Stimulated activated naive CD4-positive, alpha-beta T cell (primary cell): ENCODE data around the gene SMAP1.
"Not testable (repeated sequence)": the region's sequence is repeated elsewhere in the genome, so short reads cannot be mapped to it uniquely, and the experiment has no call there.

Experiments used
- DNase-seq, 6 experiments: peaks; one replicate each; lab custom pipeline; 2025; lab: John Stamatoyannopoulos, UW

Gene SMAP1

GRCh38 chr6:70740746-70741145 is 73.1 kb downstream of the SMAP1 start:
- not testable (repeated sequence) for DNase-seq

DNA sequence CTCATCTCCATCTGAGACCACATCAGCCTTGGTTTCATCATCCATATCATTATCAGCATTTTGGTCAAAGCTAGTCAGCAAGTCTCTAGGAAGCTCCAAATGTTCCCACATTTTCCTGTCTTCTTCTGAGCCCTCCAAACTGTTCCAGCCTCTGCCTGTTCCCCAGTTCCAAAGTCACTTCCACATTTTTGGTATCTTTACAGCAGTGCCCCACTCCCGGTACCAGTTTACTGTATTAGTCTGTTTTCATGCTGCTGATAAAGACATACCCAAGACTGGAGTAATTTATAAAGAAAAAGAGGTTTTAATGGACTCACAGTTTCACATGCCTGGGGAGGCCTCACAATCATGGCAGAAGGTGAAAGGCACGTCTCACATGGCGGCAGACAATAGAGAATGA is 74.8 kb downstream of the SMAP1 start:
- DNase-seq = not testable (repeated sequence)

DNA sequence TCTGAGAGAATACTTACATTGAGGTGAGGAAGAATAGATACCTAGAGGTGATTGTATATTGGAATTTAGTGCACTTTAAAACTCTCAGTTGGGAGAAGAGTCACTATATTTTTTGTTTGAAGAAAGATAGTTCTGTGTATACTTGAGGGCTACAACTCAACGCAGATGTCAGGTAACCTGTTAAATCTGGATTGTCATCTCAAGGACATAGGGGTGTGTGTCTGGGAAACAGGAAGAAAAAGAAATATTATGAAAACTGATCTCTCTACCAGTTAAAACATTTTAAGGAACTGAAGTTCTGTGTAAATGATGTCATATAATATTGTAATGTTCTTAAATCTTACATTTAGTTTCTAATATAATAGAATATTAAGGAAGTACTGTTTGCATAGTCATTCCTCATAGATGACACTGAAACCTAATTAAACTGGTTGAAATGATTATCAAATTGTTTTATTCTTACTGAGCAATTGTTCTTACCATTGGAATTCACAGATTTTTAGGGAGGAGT is 86.2 kb downstream of the SMAP1 start:
- DNase-seq = no peak

DNA sequence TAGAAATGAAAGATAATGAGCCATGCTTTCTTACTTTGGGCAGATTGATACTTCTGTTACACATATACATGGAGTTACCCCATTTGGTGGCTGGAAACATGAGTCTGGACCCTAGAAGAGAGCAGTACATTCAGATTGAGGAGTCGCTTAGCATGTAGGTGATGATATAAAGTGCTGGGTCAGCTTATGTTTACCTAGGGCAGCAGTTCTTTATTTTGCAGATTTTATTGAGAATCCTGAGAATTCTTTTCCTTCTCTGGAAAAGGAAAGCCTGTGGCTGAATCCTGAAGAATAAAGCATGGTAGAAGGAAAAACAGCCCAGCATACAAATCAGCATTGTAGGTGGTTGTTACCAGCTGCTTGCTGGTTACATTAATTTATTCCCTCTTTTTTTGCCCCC is 91.2 kb downstream of the SMAP1 start:
- no peak for DNase-seq

GRCh38 chr6:70763754-70764510 is 96.2 kb downstream of the SMAP1 start:
- no peak for DNase-seq

GRCh38 chr6:70764706-70765105 is 97.0 kb downstream of the SMAP1 start:
- DNase-seq = no peak

- DNase-seq = not testable (repeated sequence)
Measured at GRCh38 chr6:70771351-70771750, 103.7 kb downstream of the SMAP1 start.

DNA sequence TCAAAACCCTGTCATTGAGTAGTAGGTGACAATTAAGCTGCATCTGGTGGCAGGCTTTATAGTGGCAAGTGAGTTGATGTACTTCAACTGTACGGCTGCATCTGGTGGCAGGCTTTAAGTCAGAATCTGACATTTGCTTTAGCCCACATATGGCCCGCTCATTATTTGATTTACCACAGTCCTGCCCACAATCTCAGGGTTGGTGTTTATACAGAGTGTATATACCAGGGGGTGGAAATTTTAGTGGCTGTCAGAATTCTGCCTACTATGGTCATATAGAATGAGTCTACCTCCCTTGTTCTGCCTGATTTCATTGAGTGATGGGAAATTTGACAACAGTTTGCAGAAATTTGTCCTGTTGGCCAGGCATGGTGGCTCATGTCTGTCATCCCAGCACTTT is 112.3 kb downstream of the SMAP1 start:
- DNase-seq = no peak

DNA sequence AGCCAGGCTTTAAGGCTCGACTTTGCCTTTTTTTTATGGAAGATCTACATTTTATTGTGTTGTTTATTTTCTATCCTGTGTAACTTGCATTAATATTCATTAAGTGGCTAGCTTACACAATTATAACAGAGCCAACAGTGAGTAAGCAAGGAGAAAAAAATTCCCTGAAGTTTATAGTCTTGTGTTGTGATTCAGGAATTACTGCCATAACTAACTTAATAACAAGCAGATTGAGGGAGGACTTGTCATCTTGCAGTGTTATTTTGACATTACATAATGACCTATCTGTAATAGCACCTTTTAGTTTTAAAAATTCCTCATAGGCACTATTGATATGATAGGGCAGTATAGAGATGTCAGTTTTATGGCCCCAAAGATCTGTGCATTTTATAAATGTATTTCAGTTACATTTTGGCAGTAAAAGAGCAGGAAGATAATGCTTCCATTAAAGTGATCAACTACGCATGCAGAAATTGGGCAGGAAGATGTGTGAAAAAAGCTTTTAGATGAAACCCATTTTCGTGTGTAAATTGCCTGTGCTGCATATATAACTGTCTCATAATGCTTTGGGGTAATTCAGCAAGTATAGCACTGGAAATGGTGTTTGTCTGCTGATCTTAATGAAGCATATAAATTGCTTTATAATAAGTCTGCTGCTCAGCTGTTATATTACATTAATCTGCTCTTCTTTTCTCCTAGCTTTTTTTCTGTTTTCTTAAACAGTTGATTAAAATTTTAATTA is 123.0 kb downstream of the SMAP1 start:
- no peak for DNase-seq

GRCh38 chr6:70797625-70798024 is 129.9 kb downstream of the SMAP1 start:
- DNase-seq = no peak

GRCh38 chr6:70806086-70806485 is 138.4 kb downstream of the SMAP1 start:
- no peak for DNase-seq

- DNase-seq = no peak
Measured at GRCh38 chr6:70811788-70812187, 144.1 kb downstream of the SMAP1 start.

DNA sequence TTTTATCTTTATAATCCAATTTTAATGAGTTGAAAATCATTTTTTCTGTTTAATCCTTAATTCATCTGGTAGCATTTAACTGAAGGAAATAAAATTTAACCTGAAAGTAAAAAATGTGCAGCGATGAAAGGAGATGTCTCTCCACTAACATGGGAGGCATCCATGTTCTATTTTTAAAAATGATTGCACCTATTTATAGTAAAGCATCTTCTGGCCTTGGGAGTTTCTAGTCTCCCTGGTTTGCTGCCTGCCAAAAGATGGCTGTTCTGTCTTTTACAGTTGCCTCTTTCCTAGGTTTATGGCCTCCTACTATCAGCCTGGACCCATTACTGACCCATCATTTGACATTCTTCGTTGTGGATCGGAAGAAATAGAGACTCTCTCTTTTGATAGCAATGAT is 146.2 kb downstream of the SMAP1 start:
- no peak for DNase-seq

GRCh38 chr6:70819646-70820045 is 152.0 kb downstream of the SMAP1 start:
- DNase-seq = no peak

- DNase-seq = no peak
Measured at GRCh38 chr6:70820778-70821177, 153.1 kb downstream of the SMAP1 start.

DNA sequence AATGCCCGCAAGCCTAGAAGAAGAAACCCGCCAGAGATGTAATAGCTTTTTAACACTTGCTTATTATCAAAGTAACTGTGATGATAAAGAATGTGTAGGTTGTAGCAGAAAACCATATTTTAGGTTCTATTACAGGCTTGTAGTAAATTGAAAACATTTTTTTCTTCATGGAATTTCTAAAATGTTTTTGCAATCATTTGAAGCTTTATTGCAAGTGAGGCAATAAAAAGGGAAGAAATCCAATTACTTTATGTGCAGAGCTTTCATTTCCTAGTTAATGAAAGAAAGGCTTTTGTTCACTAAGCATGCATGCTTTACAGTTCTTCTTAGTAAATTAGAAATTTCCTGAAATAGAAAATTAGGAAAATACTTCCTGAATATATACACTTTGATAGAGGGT is 154.1 kb downstream of the SMAP1 start:
- DNase-seq = no peak

- DNase-seq = no peak
Measured at GRCh38 chr6:70823651-70824050, 156.0 kb downstream of the SMAP1 start.

GRCh38 chr6:70831427-70831826 is 163.7 kb downstream of the SMAP1 start:
- no peak for DNase-seq

GRCh38 chr6:70834520-70834919 is 166.8 kb downstream of the SMAP1 start:
- DNase-seq = no peak

- DNase-seq = no peak
Measured at GRCh38 chr6:70838907-70839285, 171.2 kb downstream of the SMAP1 start.

- no peak for DNase-seq
Measured at GRCh38 chr6:70839286-70840266, 171.9 kb downstream of the SMAP1 start.

DNA sequence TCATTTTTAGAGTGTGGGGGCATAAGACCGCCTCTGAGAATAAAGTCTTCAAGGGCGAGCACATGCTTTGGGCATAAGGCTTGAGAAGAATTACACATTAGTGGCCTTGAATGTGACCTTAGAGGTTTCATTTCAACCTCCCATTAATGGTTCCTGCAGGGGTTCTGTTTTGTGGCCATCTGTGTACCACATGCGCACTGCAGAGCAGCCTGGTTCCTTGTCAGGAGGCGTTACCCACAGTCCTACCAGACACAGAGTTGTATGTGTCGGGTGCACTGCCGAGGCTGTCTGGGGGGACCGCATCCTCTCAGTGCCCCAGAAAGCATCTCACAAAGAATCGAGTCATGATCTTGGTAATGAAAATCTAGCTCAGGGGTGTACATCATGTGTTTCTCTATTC is 173.4 kb downstream of the SMAP1 start:
- no peak for DNase-seq
